Loucy (cell line): Measurements from ENCODE around the gene BMPR1B.

Experiments
- H2AFZ ChIP-seq: fragments of 200-600 bp; sonication (generic); 2 replicates; pipeline ENCODE4 v1.6.0; 2016; ENCODE audit warnings: antibody characterized with exemption, mild to moderate bottlenecking, low read length, moderate library complexity
- H3F3A ChIP-seq: fragments of 200-600 bp; 2 replicates; pipeline ENCODE4 v1.6.0; 2016; ENCODE audit warnings: antibody characterized with exemption, low read depth, mild to moderate bottlenecking
- H3K27me3 ChIP-seq: fragments of 200-600 bp; sonication (generic); 2 replicates; pipeline ENCODE4 v1.6.1; 2014; ENCODE audit warnings: low read length, mild to moderate bottlenecking; ENCODE audit not compliant: insufficient read depth, poor library complexity, severe bottlenecking
- H3K36me3 ChIP-seq: fragments of 200-600 bp; sonication (generic); 2 replicates; pipeline ENCODE4 v1.6.1; 2016; ENCODE audit warnings: low read length; ENCODE audit not compliant: insufficient read depth
- H3K4me1 ChIP-seq: fragments of 200-600 bp; sonication (generic); 2 replicates; pipeline ENCODE4 v1.5.1; 2014; ENCODE audit warnings: low read length, mild to moderate bottlenecking; ENCODE audit not compliant: insufficient read depth, poor library complexity, severe bottlenecking
- H3K4me2 ChIP-seq: fragments of 200-600 bp; sonication (generic); 2 replicates; pipeline ENCODE4 v1.6.0; 2014; ENCODE audit warnings: antibody characterized with exemption, low read length, low read depth, mild to moderate bottlenecking; ENCODE audit not compliant: poor library complexity, severe bottlenecking
- H3K4me3 ChIP-seq: fragments of 200-600 bp; sonication (generic); 2 replicates; pipeline ENCODE4 v1.5.1; 2014; ENCODE audit warnings: low read length, mild to moderate bottlenecking, mixed read lengths; ENCODE audit not compliant: poor library complexity, severe bottlenecking
- H3K79me2 ChIP-seq: fragments of 200-600 bp; sonication (generic); 2 replicates; pipeline ENCODE4 v1.6.1; 2014; ENCODE audit warnings: low read length; ENCODE audit not compliant: insufficient read depth
- H3K9ac ChIP-seq: fragments of 200-600 bp; sonication (generic); 2 replicates; pipeline ENCODE4 v1.6.0; 2014; ENCODE audit warnings: mild to moderate bottlenecking, low read depth, low read length, moderate library complexity; ENCODE audit not compliant: poor library complexity, severe bottlenecking
- H3K9me2 ChIP-seq: fragments of 200-600 bp; sonication (generic); replicated peaks from 2 replicates; pipeline ENCODE4 v1.6.1; 2016; ENCODE audit warnings: low read depth, low read length, mixed read lengths
- H3K9me3 ChIP-seq: fragments of 200-600 bp; sonication (generic); 2 replicates; pipeline ENCODE4 v1.6.1; 2014; ENCODE audit warnings: mild to moderate bottlenecking, antibody characterized with exemption, low read length, low read depth; ENCODE audit not compliant: insufficient read depth
- H4K20me1 ChIP-seq: fragments of 200-600 bp; sonication (generic); 2 replicates; pipeline ENCODE4 v1.6.0; 2014; ENCODE audit warnings: antibody characterized with exemption, low read length, mild to moderate bottlenecking; ENCODE audit not compliant: insufficient read depth, poor library complexity, severe bottlenecking
- EZH2phosphoT487 ChIP-seq: fragments of 200-600 bp; IDR thresholded peaks from 2 replicates; pipeline ENCODE4 v1.6.1; 2018; ENCODE audit warnings: antibody characterized with exemption, mild to moderate bottlenecking, moderate library complexity, borderline replicate concordance
- TF ChIP-seq, protein P1 (sequence below): fragments of 200-600 bp; sonication (generic); conservative IDR thresholded peaks from 2 replicates; pipeline ENCODE4 v1.5.1; 2014; ENCODE audit warnings: mild to moderate bottlenecking, antibody characterized with exemption, low read length

The BMPR1B gene

DNA sequence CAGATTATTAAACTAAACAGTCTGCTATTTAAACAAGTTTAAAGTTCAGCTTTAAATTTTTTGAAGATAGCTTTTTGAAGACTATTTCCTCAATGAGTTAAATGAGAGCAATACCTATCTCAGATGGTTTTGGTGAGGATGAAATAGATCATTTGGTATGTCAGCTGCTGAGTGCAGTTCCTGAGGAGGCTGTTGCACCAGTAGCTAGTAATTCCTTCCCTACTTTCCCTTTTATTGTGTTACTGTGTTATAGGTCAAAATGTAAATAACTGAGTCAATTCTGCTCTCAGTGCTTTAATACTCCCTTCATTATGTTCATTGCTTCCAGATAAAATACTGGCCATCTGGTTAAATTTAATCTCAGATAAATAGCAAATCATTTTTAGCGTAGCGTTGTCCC lies 48.6 kb downstream of the BMPR1B start:
- H3K4me3 ChIP-seq, result no peak overlapping the region
- H3K36me3 ChIP-seq, result no peaks in the 10 kb centered on the region
- no peak overlapping the region for H3K4me2 ChIP-seq
- no peaks in the 10 kb centered on the region for H3K79me2 ChIP-seq
- TF ChIP-seq, protein P1, sequence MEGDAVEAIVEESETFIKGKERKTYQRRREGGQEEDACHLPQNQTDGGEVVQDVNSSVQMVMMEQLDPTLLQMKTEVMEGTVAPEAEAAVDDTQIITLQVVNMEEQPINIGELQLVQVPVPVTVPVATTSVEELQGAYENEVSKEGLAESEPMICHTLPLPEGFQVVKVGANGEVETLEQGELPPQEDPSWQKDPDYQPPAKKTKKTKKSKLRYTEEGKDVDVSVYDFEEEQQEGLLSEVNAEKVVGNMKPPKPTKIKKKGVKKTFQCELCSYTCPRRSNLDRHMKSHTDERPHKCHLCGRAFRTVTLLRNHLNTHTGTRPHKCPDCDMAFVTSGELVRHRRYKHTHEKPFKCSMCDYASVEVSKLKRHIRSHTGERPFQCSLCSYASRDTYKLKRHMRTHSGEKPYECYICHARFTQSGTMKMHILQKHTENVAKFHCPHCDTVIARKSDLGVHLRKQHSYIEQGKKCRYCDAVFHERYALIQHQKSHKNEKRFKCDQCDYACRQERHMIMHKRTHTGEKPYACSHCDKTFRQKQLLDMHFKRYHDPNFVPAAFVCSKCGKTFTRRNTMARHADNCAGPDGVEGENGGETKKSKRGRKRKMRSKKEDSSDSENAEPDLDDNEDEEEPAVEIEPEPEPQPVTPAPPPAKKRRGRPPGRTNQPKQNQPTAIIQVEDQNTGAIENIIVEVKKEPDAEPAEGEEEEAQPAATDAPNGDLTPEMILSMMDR, result no peak
- TF ChIP-seq EZH2phosphoT487, result no peak
- H3K9ac ChIP-seq, result no peak overlapping the region
- no peaks in the 10 kb centered on the region for H4K20me1 ChIP-seq
- H3K9me2 ChIP-seq, result no peaks in the 10 kb centered on the region
- H3K9me3 ChIP-seq, result no peaks in the 10 kb centered on the region
- H3K4me1 ChIP-seq, result no peaks in the 10 kb centered on the region
- H3K27me3 ChIP-seq, result no peaks in the 10 kb centered on the region
- no peak overlapping the region for H2AFZ ChIP-seq
- H3F3A ChIP-seq, result no peaks in the 10 kb centered on the region

DNA sequence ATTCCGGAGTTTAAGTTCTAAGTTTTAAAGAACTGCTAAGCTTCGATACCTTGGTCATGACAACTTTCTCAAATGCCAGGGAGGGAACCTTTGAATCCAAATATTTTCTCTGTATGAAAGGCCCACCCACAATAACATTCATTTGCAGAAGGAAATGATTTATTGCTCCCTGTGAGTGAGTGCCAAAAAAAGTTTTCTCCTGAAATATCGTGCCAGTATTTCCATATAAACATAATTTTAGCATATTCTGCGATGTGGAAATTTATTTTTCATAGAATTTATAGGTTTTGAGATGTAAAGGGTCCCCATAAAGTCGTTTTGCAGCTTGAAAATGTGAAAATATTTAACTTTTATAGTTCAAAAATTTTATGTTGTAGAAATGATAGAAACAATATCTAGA lies 53.9 kb downstream of the BMPR1B start:
- Histone ChIP-seq H3K79me2 (no peaks in the 10 kb centered on the region), H4K20me1 (no peaks in the 10 kb centered on the region), H3K9ac (no peak overlapping the region), H3K4me2 (no peak overlapping the region), H3K4me3 (no peak overlapping the region), H3K27me3 (no peaks in the 10 kb centered on the region), H3K4me1 (no peaks in the 10 kb centered on the region), H3K36me3 (no peaks in the 10 kb centered on the region), H3K9me3 (no peaks in the 10 kb centered on the region), H3K9me2 (no peaks in the 10 kb centered on the region), H3F3A (no peaks in the 10 kb centered on the region), H2AFZ (no peak overlapping the region)
- TF ChIP-seq, protein P1, result no peak
- TF ChIP-seq EZH2phosphoT487, result no peak

DNA sequence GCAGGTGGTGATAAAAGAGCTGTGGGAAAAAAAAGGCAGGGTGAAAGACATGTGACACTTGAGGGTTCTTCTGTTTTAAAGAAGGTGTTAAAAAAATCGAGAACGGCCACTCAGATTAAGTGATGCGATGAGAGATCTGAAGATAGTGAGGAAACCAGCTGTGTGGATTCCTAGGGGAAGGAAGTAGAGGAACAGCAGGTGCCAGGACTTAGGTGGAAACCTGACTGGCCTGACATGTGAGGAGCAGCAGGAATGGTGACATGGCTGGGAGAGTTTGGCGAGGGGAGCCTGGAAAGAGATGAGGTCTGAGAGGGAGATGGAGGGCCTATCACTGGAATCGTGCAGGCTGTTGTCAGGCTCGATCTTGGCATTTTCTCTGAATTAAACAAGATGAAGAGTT lies 55.5 kb downstream of the BMPR1B start:
- Histone ChIP-seq H2AFZ (no peak overlapping the region), H4K20me1 (no peaks in the 10 kb centered on the region), H3K9me2 (no peaks in the 10 kb centered on the region), H3K36me3 (no peaks in the 10 kb centered on the region), H3F3A (no peaks in the 10 kb centered on the region), H3K9me3 (no peaks in the 10 kb centered on the region), H3K79me2 (no peaks in the 10 kb centered on the region), H3K4me2 (no peak overlapping the region), H3K9ac (no peak overlapping the region), H3K27me3 (no peaks in the 10 kb centered on the region), H3K4me3 (no peak overlapping the region), H3K4me1 (no peaks in the 10 kb centered on the region)
- TF ChIP-seq, protein P1, result no peak
- TF ChIP-seq EZH2phosphoT487, result no peak
